GM23338 (cell line): ENCODE measurements around the gene AVP.
"Not testable (repeated sequence)": the region's sequence is repeated elsewhere in the genome, so short reads cannot be mapped to it uniquely, and the experiment has no call there.

ENCODE experiments used
- EZH2 ChIP-seq: fragments of 200-600 bp; sonication (generic); IDR thresholded peaks from one replicate; pipeline ENCODE4 v1.8.0; 2017; ENCODE audit warnings: antibody characterized with exemption, mild to moderate bottlenecking, low read depth; ENCODE audit not compliant: unreplicated experiment
- EZH2phosphoT487 ChIP-seq: fragments of 200-600 bp; sonication (generic); IDR thresholded peaks from one replicate; pipeline ENCODE4 v1.8.1; 2018; ENCODE audit warnings: antibody characterized with exemption; ENCODE audit not compliant: unreplicated experiment
- JUNB ChIP-seq: IDR thresholded peaks from one replicate; pipeline ENCODE4 v1.6.1; 2016; ENCODE audit warnings: antibody characterized with exemption; ENCODE audit not compliant: unreplicated experiment
- NANOG ChIP-seq: IDR thresholded peaks from 2 replicates; pipeline ENCODE4 v1.6.1; 2016; ENCODE audit warnings: antibody characterized with exemption, borderline replicate concordance
- POLR2AphosphoS5 ChIP-seq: IDR thresholded peaks from 2 replicates; pipeline ENCODE4 v1.6.1; 2016; ENCODE audit warnings: antibody characterized with exemption, low read depth
- TF ChIP-seq, protein P1 (sequence below), 2 experiments: fragments of 200-600 bp in 1 of 2; sonication (generic) in 1 of 2; conservative IDR thresholded peaks; 2 replicates each; pipeline versions ENCODE4 v1.5.1 to v1.6.1; 2016 to 2017; ENCODE audit warnings: antibody characterized with exemption in 2 of 2, low read depth in 2 of 2, mild to moderate bottlenecking in 2 of 2, moderate library complexity in 1 of 2

GRCh38 chr20:3075315-3075714 lies 9.2 kb downstream of the AVP start:
- TF ChIP-seq, protein P1, sequence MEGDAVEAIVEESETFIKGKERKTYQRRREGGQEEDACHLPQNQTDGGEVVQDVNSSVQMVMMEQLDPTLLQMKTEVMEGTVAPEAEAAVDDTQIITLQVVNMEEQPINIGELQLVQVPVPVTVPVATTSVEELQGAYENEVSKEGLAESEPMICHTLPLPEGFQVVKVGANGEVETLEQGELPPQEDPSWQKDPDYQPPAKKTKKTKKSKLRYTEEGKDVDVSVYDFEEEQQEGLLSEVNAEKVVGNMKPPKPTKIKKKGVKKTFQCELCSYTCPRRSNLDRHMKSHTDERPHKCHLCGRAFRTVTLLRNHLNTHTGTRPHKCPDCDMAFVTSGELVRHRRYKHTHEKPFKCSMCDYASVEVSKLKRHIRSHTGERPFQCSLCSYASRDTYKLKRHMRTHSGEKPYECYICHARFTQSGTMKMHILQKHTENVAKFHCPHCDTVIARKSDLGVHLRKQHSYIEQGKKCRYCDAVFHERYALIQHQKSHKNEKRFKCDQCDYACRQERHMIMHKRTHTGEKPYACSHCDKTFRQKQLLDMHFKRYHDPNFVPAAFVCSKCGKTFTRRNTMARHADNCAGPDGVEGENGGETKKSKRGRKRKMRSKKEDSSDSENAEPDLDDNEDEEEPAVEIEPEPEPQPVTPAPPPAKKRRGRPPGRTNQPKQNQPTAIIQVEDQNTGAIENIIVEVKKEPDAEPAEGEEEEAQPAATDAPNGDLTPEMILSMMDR (conservative IDR thresholded peaks at IDR 0.05; ENCODE audit: low read depth in 2 of 2) = not testable (repeated sequence)
- not testable (repeated sequence) for TF ChIP-seq EZH2, JUNB, EZH2phosphoT487, NANOG, POLR2AphosphoS5
